C4-2B (cell line): ENCODE measurements around the gene SEMG2.
A peak's percentile ranks its signal among the peaks of the same experiment; 100 is the strongest.

Experiments
- H3K27ac ChIP-seq: fragments of 450-650 bp; 2 replicates; pipeline ENCODE4 v1.5.1; 2017
- ZFX ChIP-seq: fragments of 450-650 bp; IDR thresholded peaks from 2 replicates; pipeline ENCODE4 v1.6.1; 2017
- TF ChIP-seq, protein P1 (sequence below): fragments of 450-650 bp; conservative IDR thresholded peaks from 2 replicates; pipeline ENCODE4 v1.5.1; 2017; ENCODE audit warnings: mild to moderate bottlenecking

The SEMG2 gene, protein sequence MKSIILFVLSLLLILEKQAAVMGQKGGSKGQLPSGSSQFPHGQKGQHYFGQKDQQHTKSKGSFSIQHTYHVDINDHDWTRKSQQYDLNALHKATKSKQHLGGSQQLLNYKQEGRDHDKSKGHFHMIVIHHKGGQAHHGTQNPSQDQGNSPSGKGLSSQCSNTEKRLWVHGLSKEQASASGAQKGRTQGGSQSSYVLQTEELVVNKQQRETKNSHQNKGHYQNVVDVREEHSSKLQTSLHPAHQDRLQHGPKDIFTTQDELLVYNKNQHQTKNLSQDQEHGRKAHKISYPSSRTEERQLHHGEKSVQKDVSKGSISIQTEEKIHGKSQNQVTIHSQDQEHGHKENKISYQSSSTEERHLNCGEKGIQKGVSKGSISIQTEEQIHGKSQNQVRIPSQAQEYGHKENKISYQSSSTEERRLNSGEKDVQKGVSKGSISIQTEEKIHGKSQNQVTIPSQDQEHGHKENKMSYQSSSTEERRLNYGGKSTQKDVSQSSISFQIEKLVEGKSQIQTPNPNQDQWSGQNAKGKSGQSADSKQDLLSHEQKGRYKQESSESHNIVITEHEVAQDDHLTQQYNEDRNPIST

DNA sequence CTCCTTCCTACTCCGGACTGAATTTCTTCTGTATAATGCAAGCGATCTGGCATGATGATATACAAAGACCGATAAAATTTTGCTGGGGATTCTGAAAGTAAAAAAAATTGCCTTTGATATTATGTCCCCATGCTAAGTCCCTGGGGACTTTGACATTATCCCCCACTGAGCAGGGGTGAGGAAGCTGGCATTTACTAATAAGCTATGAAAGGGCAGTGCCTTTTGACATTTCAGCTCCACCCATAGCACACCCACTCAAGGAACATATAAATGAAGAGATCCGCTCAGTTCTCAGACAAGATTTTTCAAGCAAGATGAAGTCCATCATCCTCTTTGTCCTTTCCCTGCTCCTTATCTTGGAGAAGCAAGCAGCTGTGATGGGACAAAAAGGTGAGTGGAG lies at the start of gene SEMG2:
Gene SEMG2, plus strand, starts transcription at position 298 of the 400 bp plus-strand sequence. Its CDS starts 17 bp downstream, at position 315.
- peak within 1 kb of the TSS; percentile 98 for H3K27ac ChIP-seq
- TF ChIP-seq, protein P1, sequence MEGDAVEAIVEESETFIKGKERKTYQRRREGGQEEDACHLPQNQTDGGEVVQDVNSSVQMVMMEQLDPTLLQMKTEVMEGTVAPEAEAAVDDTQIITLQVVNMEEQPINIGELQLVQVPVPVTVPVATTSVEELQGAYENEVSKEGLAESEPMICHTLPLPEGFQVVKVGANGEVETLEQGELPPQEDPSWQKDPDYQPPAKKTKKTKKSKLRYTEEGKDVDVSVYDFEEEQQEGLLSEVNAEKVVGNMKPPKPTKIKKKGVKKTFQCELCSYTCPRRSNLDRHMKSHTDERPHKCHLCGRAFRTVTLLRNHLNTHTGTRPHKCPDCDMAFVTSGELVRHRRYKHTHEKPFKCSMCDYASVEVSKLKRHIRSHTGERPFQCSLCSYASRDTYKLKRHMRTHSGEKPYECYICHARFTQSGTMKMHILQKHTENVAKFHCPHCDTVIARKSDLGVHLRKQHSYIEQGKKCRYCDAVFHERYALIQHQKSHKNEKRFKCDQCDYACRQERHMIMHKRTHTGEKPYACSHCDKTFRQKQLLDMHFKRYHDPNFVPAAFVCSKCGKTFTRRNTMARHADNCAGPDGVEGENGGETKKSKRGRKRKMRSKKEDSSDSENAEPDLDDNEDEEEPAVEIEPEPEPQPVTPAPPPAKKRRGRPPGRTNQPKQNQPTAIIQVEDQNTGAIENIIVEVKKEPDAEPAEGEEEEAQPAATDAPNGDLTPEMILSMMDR: no peak
- TF ChIP-seq ZFX: no peak

DNA sequence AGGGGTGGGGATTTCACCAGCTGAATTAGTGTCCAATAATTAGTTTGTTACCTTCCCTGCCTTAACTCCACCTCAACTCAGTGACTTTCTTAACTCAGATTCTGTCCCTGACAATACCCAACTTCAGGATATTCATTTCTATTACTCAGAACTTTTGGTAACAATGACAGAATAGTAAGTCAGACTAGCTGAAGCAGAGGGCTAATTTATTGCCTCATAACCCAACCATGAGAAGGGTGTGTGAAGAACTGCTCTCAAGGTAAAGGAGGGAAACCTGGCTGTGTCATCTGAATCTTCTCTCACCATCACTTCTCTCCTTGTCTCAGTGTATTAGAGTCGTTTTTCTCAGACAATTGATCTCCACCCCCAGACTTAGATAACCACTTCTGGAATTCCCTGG lies 47.7 kb upstream of the SEMG2 start:
- no peak overlapping the region for H3K27ac ChIP-seq
- TF ChIP-seq, protein P1: no peak
- no peak for TF ChIP-seq ZFX

DNA sequence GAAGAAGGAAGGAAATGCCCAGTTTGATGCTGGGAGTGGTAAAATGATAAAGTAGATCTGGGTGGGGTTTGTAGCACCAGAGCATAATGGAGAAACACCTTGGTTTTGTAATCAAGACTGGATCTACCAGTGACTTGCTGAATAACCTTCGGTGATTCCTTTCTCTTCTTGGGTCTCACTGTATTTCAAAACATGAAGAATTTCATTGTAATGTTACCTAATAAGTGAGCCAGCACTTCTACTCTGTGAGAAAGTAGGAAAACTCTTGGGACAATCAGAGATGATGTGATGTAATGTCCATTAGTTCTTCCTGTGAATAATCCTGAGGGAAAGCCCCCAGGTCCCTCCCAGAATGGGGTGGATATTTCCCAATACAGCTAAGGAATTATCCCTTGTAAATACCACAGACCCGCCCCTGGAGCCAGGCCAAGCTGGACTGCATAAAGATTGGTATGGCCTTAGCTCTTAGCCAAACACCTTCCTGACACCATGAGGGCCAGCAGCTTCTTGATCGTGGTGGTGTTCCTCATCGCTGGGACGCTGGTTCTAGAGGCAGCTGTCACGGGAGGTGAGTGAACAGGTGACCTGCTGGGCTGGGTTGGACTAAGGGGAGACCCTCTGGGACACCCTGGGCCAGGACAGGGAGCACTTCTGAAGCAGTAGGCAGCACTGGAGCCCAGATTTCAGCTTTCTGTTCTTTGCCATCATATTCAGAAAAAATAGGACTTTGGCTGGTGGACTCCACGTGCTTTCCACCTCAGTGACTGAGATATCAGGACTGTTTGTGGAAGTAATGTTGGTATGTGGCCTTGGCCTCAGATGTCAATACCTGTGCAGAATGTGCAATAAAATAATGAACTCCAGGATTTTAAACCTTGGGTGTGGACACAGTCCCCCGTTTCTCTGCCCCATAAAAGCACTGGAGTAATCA lies 46.5 kb upstream of the SEMG2 start, which contains the start of gene PI3:
Gene PI3, plus strand, starts transcription at position 469 of the 931 bp plus-strand sequence. Its CDS starts 21 bp downstream, at position 490.
- no peak within 1 kb of the TSS for H3K27ac ChIP-seq
- no peak for TF ChIP-seq ZFX
- TF ChIP-seq, protein P1: no peak

DNA sequence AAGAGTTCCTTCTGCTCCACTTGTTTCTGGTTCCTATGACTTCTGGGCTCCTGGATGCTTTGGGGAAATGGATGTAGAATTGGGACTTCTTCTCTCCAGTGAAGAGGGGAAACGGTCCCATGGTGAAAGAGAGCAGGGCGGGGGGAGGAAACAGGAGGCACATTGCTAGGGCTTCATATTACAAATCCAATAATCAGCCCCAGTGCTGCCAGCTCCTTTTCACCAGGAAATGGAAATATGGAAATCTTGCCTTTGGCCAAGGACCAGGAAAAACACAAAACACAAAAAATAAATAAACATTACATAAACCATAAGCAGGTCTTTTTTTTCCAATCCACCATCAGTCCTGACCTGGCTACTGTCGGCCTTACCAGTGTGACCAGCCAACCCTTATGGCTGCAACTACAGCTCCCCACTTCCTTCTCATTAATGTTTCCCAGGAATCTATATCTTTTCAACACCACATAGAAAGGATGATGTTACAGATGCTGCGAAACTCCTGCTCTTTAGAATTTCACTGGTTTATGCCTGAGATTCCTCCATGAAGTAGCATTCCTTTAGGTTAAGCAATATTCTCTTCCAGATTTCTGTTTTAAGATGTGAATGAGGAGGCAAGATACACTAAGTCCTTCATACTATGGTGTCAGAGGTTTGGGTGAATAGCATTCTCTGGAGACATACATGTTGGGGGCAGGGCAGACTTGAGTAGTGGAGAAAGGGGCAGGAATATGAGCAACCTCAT lies 44.5 kb upstream of the SEMG2 start:
- TF ChIP-seq ZFX: no peak
- TF ChIP-seq, protein P1: no peak
- H3K27ac ChIP-seq: peak overlapping the region; percentile 43

DNA sequence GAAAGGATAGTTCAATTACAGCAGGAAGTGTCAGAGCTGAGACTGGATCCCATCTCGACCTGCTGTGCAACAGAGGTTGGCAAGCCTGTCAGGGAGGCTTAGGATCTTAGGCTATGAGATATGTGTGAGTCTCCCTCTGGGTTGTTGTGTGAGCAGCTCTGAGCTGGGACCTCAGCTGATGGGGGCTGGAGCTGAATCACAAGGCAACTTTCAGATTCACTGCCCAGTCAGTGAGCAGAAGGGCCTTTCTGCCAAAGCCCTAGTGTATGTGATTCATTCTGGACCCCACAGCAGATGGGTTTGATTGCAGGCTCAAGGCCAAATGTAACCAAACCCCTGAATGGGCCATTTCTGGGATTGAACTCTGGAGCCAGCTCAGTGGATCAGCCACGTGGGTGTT lies 42.0 kb upstream of the SEMG2 start:
- H3K27ac ChIP-seq: no peak overlapping the region
- TF ChIP-seq, protein P1: no peak
- TF ChIP-seq ZFX: no peak

DNA sequence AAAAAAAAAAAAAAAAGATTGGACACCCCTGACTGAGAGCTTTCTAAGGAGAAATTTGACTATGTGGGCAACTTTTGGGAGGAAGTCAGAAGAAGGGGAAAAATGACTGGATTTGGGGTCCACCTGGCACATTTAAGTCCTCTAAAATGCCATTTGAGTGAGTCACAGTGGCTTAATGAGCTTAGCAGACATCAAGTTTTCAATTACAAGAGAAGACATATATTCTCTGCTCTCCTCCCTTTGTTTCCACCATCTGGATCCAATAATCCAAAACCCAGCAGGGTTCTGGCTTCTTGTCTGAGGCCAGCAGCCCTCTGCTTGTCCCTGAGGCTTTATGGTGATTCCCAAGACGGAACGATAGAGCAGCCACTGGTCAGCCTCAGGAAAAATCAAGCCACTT lies 39.5 kb upstream of the SEMG2 start:
- TF ChIP-seq, protein P1: no peak
- TF ChIP-seq ZFX: no peak
- no peak overlapping the region for H3K27ac ChIP-seq
